CD8-positive, alpha-beta memory T cell (primary cell): Measurements from ENCODE around the gene CELSR2. TPM values are rescaled to one million over a fixed set of nuclear protein-coding genes. Genes with fewer than 3 reads are reported as not detected.
A peak's percentile ranks its signal among the peaks of the same experiment; 100 is the strongest.

Experiments used
- CTCF ChIA-PET: fragments of 350-600 bp; sonication (Branson Sonifier 250); formaldehyde crosslinking; loops from one replicate; lab custom pipeline; 2021; ENCODE audit warnings: antibody characterized with exemption; lab: Charles Lee
- POLR2A ChIA-PET: fragments of 350-600 bp; sonication (Branson Sonifier 250); formaldehyde crosslinking; loops from one replicate; lab custom pipeline; 2021; ENCODE audit warnings: antibody characterized with exemption; lab: Charles Lee
- DNase-seq, 5 donors: peaks; one replicate each; pipeline versions ENCODE4 v3.0.0 to v3.0.0-alpha.2; 2020 to 2022; ENCODE audit warnings: mixed read lengths in 1 of 5
- H3K27ac ChIP-seq: one replicate; pipeline ENCODE4 v1.7.0; 2013; ENCODE audit warnings: low read depth, mild to moderate bottlenecking, low read length, moderate library complexity
- H3K27me3 ChIP-seq: 2 replicates; pipeline ENCODE4 v1.7.0; 2013; ENCODE audit warnings: low read length, mild to moderate bottlenecking; ENCODE audit not compliant: insufficient read depth, poor library complexity, severe bottlenecking
- H3K36me3 ChIP-seq: 2 replicates; pipeline ENCODE4 v1.7.0; 2013; ENCODE audit warnings: mild to moderate bottlenecking, low read length, moderate library complexity; ENCODE audit not compliant: insufficient read depth
- H3K4me1 ChIP-seq: 2 replicates; pipeline ENCODE4 v1.7.0; 2013; ENCODE audit warnings: mild to moderate bottlenecking, low read length, moderate library complexity; ENCODE audit not compliant: insufficient read depth
- H3K4me3 ChIP-seq: 2 replicates; pipeline ENCODE4 v1.7.0; 2013; ENCODE audit warnings: mild to moderate bottlenecking, low read length
- H3K9me3 ChIP-seq: 2 replicates; pipeline ENCODE4 v1.7.0; 2013; ENCODE audit warnings: mild to moderate bottlenecking, low read length
- H3K27ac Mint-ChIP-seq, 8 donors: one replicate each; pipeline ENCODE4 v1.8.0; 2020 to 2021; ENCODE audit warnings: mixed read lengths in 8 of 8, mild to moderate bottlenecking in 6 of 8, inconsistent platforms in 3 of 8, moderate library complexity in 3 of 8
- H3K27me3 Mint-ChIP-seq, 2 donors: one replicate each; pipeline ENCODE4 v1.8.0; 2020 to 2021; ENCODE audit warnings: mixed read lengths in 2 of 2, mild to moderate bottlenecking in 1 of 2, moderate library complexity in 1 of 2
- H3K36me3 Mint-ChIP-seq, 3 donors: one replicate each; pipeline ENCODE4 v1.8.0; 2020 to 2021; ENCODE audit warnings: mixed read lengths in 3 of 3, inconsistent platforms in 1 of 3, mild to moderate bottlenecking in 1 of 3
- H3K4me1 Mint-ChIP-seq, 3 donors: one replicate each; pipeline ENCODE4 v1.8.0; 2020 to 2021; ENCODE audit warnings: mixed read lengths in 3 of 3, inconsistent platforms in 1 of 3, mild to moderate bottlenecking in 1 of 3
- H3K4me3 Mint-ChIP-seq, 7 donors: one replicate each; pipeline ENCODE4 v1.8.0; 2020 to 2021; ENCODE audit warnings: mixed read lengths in 7 of 7, mild to moderate bottlenecking in 6 of 7, moderate library complexity in 4 of 7, inconsistent platforms in 2 of 7
- H3K9me3 Mint-ChIP-seq, 5 donors: one replicate each; pipeline ENCODE4 v1.8.0; 2020 to 2022; ENCODE audit warnings: mixed read lengths in 5 of 5, mild to moderate bottlenecking in 3 of 5, moderate library complexity in 2 of 5, inconsistent platforms in 1 of 5
- polyA plus RNA-seq: library from polyadenylated mRNA; unstranded; fragments of 300-500 nt; fragmentation: Illumina TruSeq; gene quantifications from one replicate; pipeline ENCODE4 v1.2.3, GENCODE V29; 2021
- total RNA-seq, 2 experiments: library from RNA; stranded (reverse); gene quantifications; one replicate each; pipeline ENCODE4 v1.2.3, GENCODE V29; 2021

CELSR2 gene
- total and polyA plus RNA-seq, 3 experiments from 2014 or later = 0.77 to 2.8 (median 2.7) TPM

GRCh38 chr1:109237512-109237911 is 11.8 kb upstream of the CELSR2 start:
- peak overlapping the region in 2 of 8 donors; percentile 24 to 46 for H3K27ac Mint-ChIP-seq
- H3K9me3 ChIP-seq = no peaks in the 10 kb centered on the region
- no peaks in the 10 kb centered on the region for H3K9me3 Mint-ChIP-seq
- H3K36me3 ChIP-seq = peaks cover 23% of the 10 kb centered on the region
- H3K4me1 ChIP-seq = peaks cover 12% of the 10 kb centered on the region
- no peak overlapping the region for H3K4me3 Mint-ChIP-seq
- no peaks in the 10 kb centered on the region for H3K27me3 ChIP-seq
- no peak overlapping the region for H3K27ac ChIP-seq
- no peak for DNase-seq
- H3K4me3 ChIP-seq = no peak overlapping the region
- CTCF ChIA-PET = interaction anchor here (2.3 kb wide), 1 partner anchor 295 kb away, joined by 8 read pairs; no protein-coding TSS in a partner anchor
- POLR2A ChIA-PET = no interaction called here
- H3K4me1 Mint-ChIP-seq = peaks cover 18 to 20% (median 20%) of the 10 kb centered on the region in 3 donors
- peaks cover 5 to 60% (median 12%) of the 10 kb centered on the region in 3 donors for H3K36me3 Mint-ChIP-seq
- no peaks in the 10 kb centered on the region for H3K27me3 Mint-ChIP-seq

GRCh38 chr1:109238382-109238781 is 11.0 kb upstream of the CELSR2 start:
- H3K36me3 ChIP-seq = peaks cover 20% of the 10 kb centered on the region
- DNase-seq = no peak
- POLR2A ChIA-PET = no interaction called here

GRCh38 chr1:109239047-109239408 is 10.3 kb upstream of the CELSR2 start:
- CTCF ChIA-PET = interaction anchor here (0.9 to 2.9 kb wide), 10 partner anchors 11 to 294 kb away, joined by 3 to 14 read pairs (median 4); partner anchors contain the start of genes CELSR2, SARS1 and SORT1
- no peak overlapping the region for H3K4me3 Mint-ChIP-seq
- H3K27me3 ChIP-seq = no peaks in the 10 kb centered on the region
- DNase-seq = no peak
- H3K36me3 ChIP-seq = peaks cover 20% of the 10 kb centered on the region
- POLR2A ChIA-PET = interaction anchor here (0.6 kb wide), 1 partner anchor 12 kb away, joined by 4 read pairs; no protein-coding TSS in a partner anchor
- peaks cover 5 to 53% (median 12%) of the 10 kb centered on the region in 3 donors for H3K36me3 Mint-ChIP-seq
- H3K27me3 Mint-ChIP-seq = no peaks in the 10 kb centered on the region
- no peak overlapping the region for H3K27ac ChIP-seq
- H3K4me1 ChIP-seq = peaks cover 12% of the 10 kb centered on the region
- no peaks in the 10 kb centered on the region for H3K9me3 Mint-ChIP-seq
- H3K4me3 ChIP-seq = no peak overlapping the region
- peaks cover 21 to 22% (median 22%) of the 10 kb centered on the region in 3 donors for H3K4me1 Mint-ChIP-seq
- peak overlapping the region in 5 of 8 donors; percentile 1 to 78 (median 14) for H3K27ac Mint-ChIP-seq
- H3K9me3 ChIP-seq = no peaks in the 10 kb centered on the region

More at GRCh38 chr1:109238382-109238781, 11.0 kb upstream of the CELSR2 start:
- Histone ChIP-seq H3K27ac (no peak overlapping the region), H3K4me1 (peaks cover 12% of the 10 kb centered on the region), H3K27me3 (no peaks in the 10 kb centered on the region), H3K9me3 (no peaks in the 10 kb centered on the region), H3K4me3 (no peak overlapping the region)
- H3K27ac Mint-ChIP-seq = peak overlapping the region in 2 of 8 donors; percentile 27 to 35
- no peaks in the 10 kb centered on the region for H3K9me3 Mint-ChIP-seq
- H3K27me3 Mint-ChIP-seq = no peaks in the 10 kb centered on the region
- peaks cover 21 to 22% (median 22%) of the 10 kb centered on the region in 3 donors for H3K4me1 Mint-ChIP-seq
- CTCF ChIA-PET = interaction anchor here (0.9 to 2.9 kb wide), 7 partner anchors 11 to 294 kb away, joined by 3 to 14 read pairs (median 3); partner anchors contain the start of genes CELSR2 and SORT1
- H3K36me3 Mint-ChIP-seq = peaks cover 5 to 53% (median 12%) of the 10 kb centered on the region in 3 donors
- no peak overlapping the region for H3K4me3 Mint-ChIP-seq

GRCh38 chr1:109239409-109240068 is 9.8 kb upstream of the CELSR2 start:
- Mint-ChIP-seq H3K9me3 (no peaks in the 10 kb centered on the region), H3K36me3 (peaks cover 5 to 48% (median 12%) of the 10 kb centered on the region in 3 donors), H3K4me1 (peaks cover 21 to 22% (median 22%) of the 10 kb centered on the region in 3 donors), H3K27me3 (peaks cover 0 to 5% of the 10 kb centered on the region in 2 donors), H3K4me3 (no peak overlapping the region), H3K27ac (peak overlapping the region in 6 of 8 donors; percentile 5 to 78 (median 38))
- Histone ChIP-seq H3K9me3 (no peaks in the 10 kb centered on the region), H3K4me1 (peaks cover 12% of the 10 kb centered on the region), H3K36me3 (peaks cover 20% of the 10 kb centered on the region), H3K27me3 (no peaks in the 10 kb centered on the region), H3K4me3 (no peak overlapping the region), H3K27ac (no peak overlapping the region)
- no peak for DNase-seq
- CTCF ChIA-PET = interaction anchor here (0.9 to 2.9 kb wide), 10 partner anchors 10 to 293 kb away, joined by 3 to 14 read pairs (median 4); partner anchors contain the start of genes CELSR2, SARS1 and SORT1
- POLR2A ChIA-PET = no interaction called here

GRCh38 chr1:109240158-109241152 is 8.9 kb upstream of the CELSR2 start:
- Mint-ChIP-seq H3K9me3 (no peaks in the 10 kb centered on the region), H3K4me1 (peaks cover 16 to 18% (median 18%) of the 10 kb centered on the region in 3 donors), H3K4me3 (no peak overlapping the region), H3K36me3 (peaks cover 5 to 39% (median 12%) of the 10 kb centered on the region in 3 donors), H3K27ac (peak overlapping the region in 4 of 8 donors; percentile 37 to 78 (median 64)), H3K27me3 (peaks cover 0 to 7% of the 10 kb centered on the region in 2 donors)
- Histone ChIP-seq H3K27me3 (no peaks in the 10 kb centered on the region), H3K27ac (no peak overlapping the region), H3K4me3 (no peak overlapping the region), H3K36me3 (peaks cover 13% of the 10 kb centered on the region), H3K9me3 (no peaks in the 10 kb centered on the region), H3K4me1 (peaks cover 12% of the 10 kb centered on the region)
- CTCF ChIA-PET = interaction anchor here (0.9 to 2.9 kb wide), 5 partner anchors 9 to 292 kb away, joined by 3 to 14 read pairs (median 5); partner anchors contain the start of genes CELSR2 and SARS1
- peak in 1 of 5 donors; percentile 20 for DNase-seq
- POLR2A ChIA-PET = interaction anchor here (0.7 kb wide), 1 partner anchor 27 kb away, joined by 4 read pairs; the partner anchor contains the start of gene SARS1

GRCh38 chr1:109241344-109241743 is 8.0 kb upstream of the CELSR2 start:
- Mint-ChIP-seq H3K27me3 (peaks cover 0 to 7% of the 10 kb centered on the region in 2 donors), H3K4me1 (peaks cover 16 to 18% (median 17%) of the 10 kb centered on the region in 3 donors), H3K4me3 (peak overlapping the region in 1 of 7 donors; percentile 22), H3K9me3 (no peaks in the 10 kb centered on the region), H3K27ac (peak overlapping the region in 4 of 8 donors; percentile 46 to 76 (median 62)), H3K36me3 (peaks cover 0 to 30% (median 7%) of the 10 kb centered on the region in 3 donors)
- H3K9me3 ChIP-seq = no peaks in the 10 kb centered on the region
- H3K27ac ChIP-seq = no peak overlapping the region
- CTCF ChIA-PET = no interaction called here
- POLR2A ChIA-PET = interaction anchor here (0.6 kb wide), 1 partner anchor 45 kb away, joined by 3 read pairs; no protein-coding TSS in a partner anchor
- peaks cover 12% of the 10 kb centered on the region for H3K4me1 ChIP-seq
- no peak for DNase-seq
- no peak overlapping the region for H3K4me3 ChIP-seq
- no peaks in the 10 kb centered on the region for H3K27me3 ChIP-seq
- peaks cover 4% of the 10 kb centered on the region for H3K36me3 ChIP-seq

GRCh38 chr1:109241841-109242345 is 7.4 kb upstream of the CELSR2 start:
- peaks cover 16 to 18% (median 17%) of the 10 kb centered on the region in 3 donors for H3K4me1 Mint-ChIP-seq
- H3K27ac Mint-ChIP-seq = peak overlapping the region in 4 of 8 donors; percentile 10 to 76 (median 48)
- Histone ChIP-seq H3K4me3 (no peak overlapping the region), H3K27ac (no peak overlapping the region), H3K36me3 (no peaks in the 10 kb centered on the region), H3K4me1 (peaks cover 12% of the 10 kb centered on the region), H3K27me3 (no peaks in the 10 kb centered on the region), H3K9me3 (no peaks in the 10 kb centered on the region)
- ChIA-PET CTCF (interaction anchor here (1.0 kb wide), 1 partner anchor 11 kb away, joined by 3 read pairs; no protein-coding TSS in a partner anchor), POLR2A (interaction anchor here (0.7 kb wide), 1 partner anchor 24 kb away, joined by 3 read pairs; no protein-coding TSS in a partner anchor)
- H3K36me3 Mint-ChIP-seq = peaks cover 0 to 25% (median 7%) of the 10 kb centered on the region in 3 donors
- DNase-seq = no peak
- H3K4me3 Mint-ChIP-seq = peak overlapping the region in 1 of 7 donors; percentile 22
- peaks cover 3 to 11% of the 10 kb centered on the region in 2 donors for H3K27me3 Mint-ChIP-seq
- H3K9me3 Mint-ChIP-seq = no peaks in the 10 kb centered on the region
